ENCODE measurements around the gene RAB5B.

RAB5B gene

GRCh38 chr12:55973599-55974307, at the start of gene RAB5B:
Gene RAB5B, plus strand, starts transcription at chr12:55974078. Its CDS starts 12,883 bp downstream, at chr12:55986961.
- peak; percentile 97 for DNase-seq (ENCODE audit: low spot score)

GRCh38 chr12:55925371-55925770, 48.5 kb upstream of the RAB5B start:
- DNase-seq (ENCODE audit: low spot score) = no peak

- DNase-seq (ENCODE audit: low spot score) = no peak
Measured at GRCh38 chr12:55925870-55926737, 47.8 kb upstream of the RAB5B start.

- peak; percentile 94 for DNase-seq (ENCODE audit: low spot score)
Measured at GRCh38 chr12:55926738-55927587, 46.9 kb upstream of the RAB5B start.

GRCh38 chr12:55927588-55928502, 46.0 kb upstream of the RAB5B start, which contains the start of gene PYM1:
Gene PYM1, minus strand, starts transcription at chr12:55927894. Its CDS starts 133 bp downstream, at chr12:55927761.
- peak; percentile 72 for DNase-seq (ENCODE audit: low spot score)

GRCh38 chr12:55929306-55929791, 44.5 kb upstream of the RAB5B start:
- DNase-seq (ENCODE audit: low spot score) = no peak

- peak; percentile 76 for DNase-seq (ENCODE audit: low spot score)
Measured at GRCh38 chr12:55930771-55931316, 43.0 kb upstream of the RAB5B start, which contains the start of gene DGKA. Gene DGKA, plus strand, starts transcription at chr12:55931162. Its CDS starts 5,342 bp downstream, at chr12:55936504.

GRCh38 chr12:55931317-55931779, 42.5 kb upstream of the RAB5B start:
- peak; percentile 25 for DNase-seq (ENCODE audit: low spot score)

GRCh38 chr12:55931780-55932550, 41.9 kb upstream of the RAB5B start:
- peak; percentile 75 for DNase-seq (ENCODE audit: low spot score)

GRCh38 chr12:55932551-55932910, 41.3 kb upstream of the RAB5B start:
- peak; percentile 33 for DNase-seq (ENCODE audit: low spot score)

- DNase-seq (ENCODE audit: low spot score) = peak; percentile 40
Measured at GRCh38 chr12:55933169-55933798, 40.6 kb upstream of the RAB5B start.

- no peak for DNase-seq (ENCODE audit: low spot score)
Measured at GRCh38 chr12:55933799-55934742, 39.8 kb upstream of the RAB5B start.

GRCh38 chr12:55934773-55935172, 39.1 kb upstream of the RAB5B start:
- DNase-seq (ENCODE audit: low spot score) = no peak

- peak; percentile 22 for DNase-seq (ENCODE audit: low spot score)
Measured at GRCh38 chr12:55935738-55936151, 38.1 kb upstream of the RAB5B start.

- no peak for DNase-seq (ENCODE audit: low spot score)
Measured at GRCh38 chr12:55937981-55938380, 35.9 kb upstream of the RAB5B start.

GRCh38 chr12:55938826-55939501, 34.9 kb upstream of the RAB5B start:
- no peak for DNase-seq (ENCODE audit: low spot score)

- DNase-seq (ENCODE audit: low spot score) = peak; percentile 89
Measured at GRCh38 chr12:55940065-55940732, 33.7 kb upstream of the RAB5B start.

Measured in AG08396 (cell line).